ENCODE results near the gene PRR14. TPM values are rescaled to one million over a fixed set of nuclear protein-coding genes. Genes with fewer than 3 reads are reported as not detected.

The PRR14 gene
- polyA plus RNA-seq, 1 experiment = 5.2 TPM

DNA sequence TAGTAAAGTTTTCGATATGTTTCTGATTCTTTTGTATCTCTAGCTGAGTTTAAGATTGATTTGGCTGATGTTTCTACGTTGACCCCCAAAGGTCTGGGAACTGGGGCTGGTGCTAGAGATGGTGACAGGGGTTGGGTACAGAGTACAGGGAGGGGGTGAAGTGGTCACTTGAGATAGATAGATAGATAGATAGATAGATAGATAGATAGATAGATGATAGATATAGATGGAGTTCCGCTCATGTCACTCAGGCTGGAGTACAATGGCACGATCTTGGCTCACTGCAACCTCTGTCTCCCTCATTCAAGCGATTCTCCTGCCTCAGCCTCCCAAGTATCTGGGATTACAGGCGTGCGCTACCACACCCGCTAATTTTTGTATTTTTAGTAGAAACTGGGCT lies 5.6 kb downstream of the PRR14 start:
- Histone ChIP-seq H3K36me3 (ENCODE audit: control insufficient read depth, insufficient read depth, low read length) (peaks cover 19% of the 10 kb centered on the region), H3K27me3 (ENCODE audit: control insufficient read depth, insufficient read depth, low read length) (no peaks in the 10 kb centered on the region), H3K4me3 (ENCODE audit: low read depth, low read length) (no peak overlapping the region)
- no peak for DNase-seq (ENCODE audit: low read depth)
- ChIA-PET POLR2A (no interaction called here), CTCF (no interaction called here)
- no peak for TF ChIP-seq CTCF (IDR thresholded peaks at IDR 0.05; ENCODE audit: insufficient read depth, low read depth, low read length)

DNA sequence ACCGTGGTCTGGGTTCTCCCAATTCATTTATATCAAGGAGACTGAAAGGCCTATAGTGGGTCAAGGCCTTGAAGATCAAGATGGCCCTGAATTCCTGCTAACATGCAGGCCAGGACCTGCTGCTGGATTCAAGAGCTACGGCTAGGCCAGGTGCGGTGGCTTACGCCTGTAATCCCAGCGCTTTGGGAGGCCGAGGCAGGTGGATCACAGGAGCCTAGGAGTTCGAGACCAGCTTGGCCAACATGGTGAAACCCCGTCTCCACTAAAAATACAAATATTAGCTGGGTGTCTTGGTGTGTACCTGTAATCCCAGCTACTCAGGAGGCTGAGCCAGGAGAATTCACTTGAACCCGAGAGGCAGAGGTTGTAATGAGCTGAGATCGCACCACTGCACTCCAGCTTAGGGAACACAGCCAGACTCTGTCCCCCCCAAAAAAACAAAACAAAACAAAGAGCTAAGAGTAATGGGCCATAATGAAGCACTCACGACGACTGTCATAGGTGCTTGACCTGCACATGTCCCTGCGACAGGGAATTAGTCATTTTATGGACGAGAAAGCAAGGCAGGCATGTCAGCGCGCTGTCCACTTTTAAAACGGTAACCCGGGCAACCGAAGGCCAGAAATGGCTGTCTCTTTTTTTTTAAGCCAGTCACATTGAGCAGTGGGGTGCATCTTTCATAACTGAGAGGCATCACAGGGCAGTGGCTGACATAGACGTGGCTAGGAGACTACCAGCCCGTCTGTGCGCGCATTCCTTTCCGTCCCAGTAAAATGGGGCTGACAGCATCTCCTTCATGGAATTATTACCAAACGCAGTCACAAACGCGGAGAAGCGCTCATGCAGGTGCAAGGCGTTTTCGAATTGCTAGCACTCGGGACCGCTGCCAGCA lies 6.5 kb downstream of the PRR14 start:
- TF ChIP-seq CTCF (IDR thresholded peaks at IDR 0.05; ENCODE audit: insufficient read depth, low read depth, low read length) = no peak
- Histone ChIP-seq H3K27me3 (ENCODE audit: control insufficient read depth, insufficient read depth, low read length) (no peaks in the 10 kb centered on the region), H3K4me3 (ENCODE audit: low read depth, low read length) (peak overlapping the region; percentile 48), H3K36me3 (ENCODE audit: control insufficient read depth, insufficient read depth, low read length) (peaks cover 22% of the 10 kb centered on the region)
- DNase-seq (ENCODE audit: low read depth) = no peak
- CTCF ChIA-PET = no interaction called here
- POLR2A ChIA-PET = no interaction called here

- POLR2A ChIA-PET = interaction anchor here (0.5 to 0.6 kb wide), 2 partner anchors 35 to 156 kb away, joined by 3 read pairs; no protein-coding TSS in a partner anchor
- TF ChIP-seq CTCF (IDR thresholded peaks at IDR 0.05; ENCODE audit: insufficient read depth, low read depth, low read length) = peak; percentile 68
- Histone ChIP-seq H3K36me3 (ENCODE audit: control insufficient read depth, insufficient read depth, low read length) (peaks cover 27% of the 10 kb centered on the region), H3K27me3 (ENCODE audit: control insufficient read depth, insufficient read depth, low read length) (no peaks in the 10 kb centered on the region), H3K4me3 (ENCODE audit: low read depth, low read length) (peak within 1 kb of the TSS; percentile 90)
- peak; percentile 100 for DNase-seq (ENCODE audit: low read depth)
- CTCF ChIA-PET = interaction anchor here (0.6 to 4.6 kb wide), 6 partner anchors 15 to 1465 kb away, joined by 3 to 43 read pairs (median 3); no protein-coding TSS in a partner anchor
Observed at GRCh38 chr16:30657866-30658730, 7.3 kb downstream of the PRR14 start, which contains the start of gene FBRS. TSS of gene FBRS (plus strand) at chr16:30658431. CDS start at chr16:30659519, 1,088 bp downstream.

- H3K36me3 ChIP-seq (ENCODE audit: control insufficient read depth, insufficient read depth, low read length) = peaks cover 33% of the 10 kb centered on the region
- peak; percentile 82 for DNase-seq (ENCODE audit: low read depth)
- no peaks in the 10 kb centered on the region for H3K27me3 ChIP-seq (ENCODE audit: control insufficient read depth, insufficient read depth, low read length)
- peak overlapping the region; percentile 90 for H3K4me3 ChIP-seq (ENCODE audit: low read depth, low read length)
- ChIA-PET POLR2A (interaction anchor here (0.5 to 0.6 kb wide), 2 partner anchors 35 to 155 kb away, joined by 3 read pairs; no protein-coding TSS in a partner anchor), CTCF (interaction anchor here (0.5 to 4.6 kb wide), 9 partner anchors 11 to 1466 kb away, joined by 3 to 43 read pairs (median 3); no protein-coding TSS in a partner anchor)
- no peak for TF ChIP-seq CTCF (IDR thresholded peaks at IDR 0.05; ENCODE audit: insufficient read depth, low read depth, low read length)
Observed at GRCh38 chr16:30658731-30659506, 8.2 kb downstream of the PRR14 start.
